Heart left ventricle (tissue), 13 donors: ENCODE measurements around the gene PCDHA1.

Experiments used
- POLR2A ChIP-seq, 2 donors: fragments of 450-650 bp; IDR thresholded peaks; one replicate each; pipeline ENCODE4 v1.6.1; 2017; ENCODE audit warnings: antibody characterized with exemption in 2 of 2, mild to moderate bottlenecking in 2 of 2, moderate library complexity in 2 of 2
- TF ChIP-seq, protein P1 (sequence below), 12 donors: fragments of 200-600 bp; sonication (generic) in 4 of 12; IDR thresholded peaks; one replicate each; pipeline versions ENCODE4 v1.5.0 to v1.8.0; 2018 to 2022; ENCODE audit warnings: antibody characterized with exemption in 12 of 12, mild to moderate bottlenecking in 5 of 12
- donor health status: ischemic (EF 13 %, LVEDD 7.1; RV severe dilation, severe dysfunction).
- donor health status: DM: no; HTN: yes; CAD: no.
- donor health status: DM: no; HTN: no; CAD: no.
- donor health status: ischemic (EF 25% LVEDD 6.9; RV normal size, moderate dysfunction).
- donor health status: ischemic (EF 25% LVEDD 5.7; RV mildly dilated, moderate dysfunction).
- donor health status: ischemic (EF 35%, LVEDD 5.7; RV mildly dilated, moderate dysfunction).
- donor health status: nonischemic (EF 11% LVEDD 7.7; RV severe dilation, severe dysfunction).
- donor health status: DM: yes; HTN: yes; CAD: no.
- donor health status: PGD.
- donor health status: ischemic (EF 29% LVEDD 5.4; RV normal size, mild dysfunction).
- donor health status: nonischemic (EF 23%, LVEDD 6.1; RV moderate dilation, normal function).

DNA sequence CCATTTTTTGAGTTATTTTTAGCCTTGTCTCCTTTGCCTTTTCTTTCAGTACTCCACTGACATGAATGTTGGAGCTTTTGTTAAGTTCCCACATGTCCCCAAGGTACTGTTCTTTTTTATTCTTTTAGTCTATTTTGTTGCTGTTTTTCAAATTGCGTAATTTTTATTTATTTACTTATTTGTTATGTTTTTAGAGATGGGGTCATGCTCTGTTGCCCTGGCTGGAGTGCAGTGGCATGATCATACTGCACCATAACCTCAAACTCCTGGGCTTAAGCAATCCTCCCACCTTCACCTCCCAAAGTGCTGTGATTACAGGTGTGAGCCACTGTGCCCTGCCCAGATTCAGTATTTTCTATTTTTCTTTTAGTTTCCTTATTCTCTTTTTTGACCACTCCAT lies 5.4 kb upstream of the PCDHA1 start:
- TF ChIP-seq POLR2A (IDR thresholded peaks at IDR 0.05), result no peak
- TF ChIP-seq, protein P1, sequence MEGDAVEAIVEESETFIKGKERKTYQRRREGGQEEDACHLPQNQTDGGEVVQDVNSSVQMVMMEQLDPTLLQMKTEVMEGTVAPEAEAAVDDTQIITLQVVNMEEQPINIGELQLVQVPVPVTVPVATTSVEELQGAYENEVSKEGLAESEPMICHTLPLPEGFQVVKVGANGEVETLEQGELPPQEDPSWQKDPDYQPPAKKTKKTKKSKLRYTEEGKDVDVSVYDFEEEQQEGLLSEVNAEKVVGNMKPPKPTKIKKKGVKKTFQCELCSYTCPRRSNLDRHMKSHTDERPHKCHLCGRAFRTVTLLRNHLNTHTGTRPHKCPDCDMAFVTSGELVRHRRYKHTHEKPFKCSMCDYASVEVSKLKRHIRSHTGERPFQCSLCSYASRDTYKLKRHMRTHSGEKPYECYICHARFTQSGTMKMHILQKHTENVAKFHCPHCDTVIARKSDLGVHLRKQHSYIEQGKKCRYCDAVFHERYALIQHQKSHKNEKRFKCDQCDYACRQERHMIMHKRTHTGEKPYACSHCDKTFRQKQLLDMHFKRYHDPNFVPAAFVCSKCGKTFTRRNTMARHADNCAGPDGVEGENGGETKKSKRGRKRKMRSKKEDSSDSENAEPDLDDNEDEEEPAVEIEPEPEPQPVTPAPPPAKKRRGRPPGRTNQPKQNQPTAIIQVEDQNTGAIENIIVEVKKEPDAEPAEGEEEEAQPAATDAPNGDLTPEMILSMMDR (IDR thresholded peaks at IDR 0.05), result no peak
